Uterus (tissue), 4 donors: Measurements from ENCODE around the gene ASIC3. TPM values are rescaled to one million over a fixed set of nuclear protein-coding genes. Genes with fewer than 3 reads are reported as not detected.

Source experiments
- DNase-seq, 2 donors: peaks; one replicate each; pipeline ENCODE4 v3.0.0-alpha.2; 2019 to 2020
- H3K27ac ChIP-seq, 2 donors: fragments of 200-600 bp; sonication (generic); 1 replicate in 1 of 2; 2 replicates in 1 of 2; pipeline ENCODE4 v1.5.1; 2016 to 2018
- H3K27me3 ChIP-seq, 2 donors: fragments of 200-600 bp; sonication (generic); one replicate each; pipeline ENCODE4 v1.5.1; 2018 to 2019; ENCODE audit warnings: control low read depth in 1 of 2
- H3K36me3 ChIP-seq, 2 donors: fragments of 200-600 bp; sonication (generic); one replicate each; pipeline ENCODE4 v1.5.1; 2019; ENCODE audit warnings: control low read depth in 1 of 2
- H3K4me1 ChIP-seq, 2 donors: fragments of 200-600 bp; sonication (generic); one replicate each; pipeline ENCODE4 v1.5.1; 2018 to 2019; ENCODE audit warnings: control low read depth in 1 of 2
- H3K4me3 ChIP-seq, 2 donors: fragments of 200-600 bp; sonication (generic); 1 replicate in 1 of 2; 2 replicates in 1 of 2; pipeline ENCODE4 v1.5.1; 2018 to 2019; ENCODE audit warnings: mild to moderate bottlenecking in 1 of 2
- H3K9me3 ChIP-seq, 2 donors: fragments of 200-600 bp; sonication (generic); one replicate each; pipeline ENCODE4 v1.5.1; 2019; ENCODE audit warnings: control low read depth in 1 of 2
- CTCF ChIP-seq, 4 experiments: fragments of 200-600 bp in 2 of 4; fragments of 450-650 bp in 2 of 4; sonication (generic) in 2 of 4; IDR thresholded peaks; one replicate each; pipeline ENCODE4 v1.5.1; 2016 to 2019; ENCODE audit warnings: antibody characterized with exemption in 4 of 4, mild to moderate bottlenecking in 2 of 4, moderate library complexity in 1 of 4
- POLR2A ChIP-seq, 2 donors: fragments of 450-650 bp; IDR thresholded peaks; one replicate each; pipeline ENCODE4 v1.6.1; 2016; ENCODE audit warnings: antibody characterized with exemption in 2 of 2, mild to moderate bottlenecking in 1 of 2, moderate library complexity in 1 of 2
- intact Hi-C: fragments of 100-400 bp; cut with DNase I; formaldehyde crosslinking; loops from one replicate; pipeline ENCODE4 v1.15.1; 2023; ENCODE audit warnings: low total_unique reads
- total RNA-seq, 4 donors: library from RNA; depleted of rRNA in 3 of 4; stranded (reverse); fragments of >200 nt in 3 of 4; gene quantifications; one replicate each; pipeline versions ENCODE4 v1.1.0 to v1.2.4, GENCODE V29; 2014 to 2023
- donor health status: DM: yes; HTN: yes; CAD: no.

ASIC3 gene
- total RNA-seq, 4 donors from 2014 or later: 1.0 to 16.8 (median 1.3) TPM; not detected in 1

GRCh38 chr7:151008143-151008510, 40.2 kb upstream of the ASIC3 start:
- H3K9me3 ChIP-seq: no peaks in the 10 kb centered on the region
- peaks cover 0 to 6% of the 10 kb centered on the region in 2 donors for H3K4me1 ChIP-seq
- H3K27me3 ChIP-seq: no peaks in the 10 kb centered on the region
- no peak for TF ChIP-seq CTCF (IDR thresholded peaks at IDR 0.05)
- no peak for TF ChIP-seq POLR2A (IDR thresholded peaks at IDR 0.05)
- peak overlapping the region in 1 of 2 donors; percentile 11 for H3K4me3 ChIP-seq
- DNase-seq: no peak
- intact Hi-C loops: no loop called here
- H3K27ac ChIP-seq: no peak overlapping the region
- no peaks in the 10 kb centered on the region for H3K36me3 ChIP-seq

GRCh38 chr7:151008511-151009323, 39.6 kb upstream of the ASIC3 start:
- Histone ChIP-seq H3K36me3 (no peaks in the 10 kb centered on the region), H3K9me3 (no peaks in the 10 kb centered on the region), H3K4me1 (peaks cover 0 to 9% of the 10 kb centered on the region in 2 donors), H3K27ac (no peak overlapping the region), H3K4me3 (peak overlapping the region in 1 of 2 donors; percentile 11), H3K27me3 (peaks cover 0 to under 1% of the 10 kb centered on the region in 2 donors)
- intact Hi-C loops: no loop called here
- TF ChIP-seq CTCF (IDR thresholded peaks at IDR 0.05) (peak; percentile 64 to 74 (median 68)), POLR2A (IDR thresholded peaks at IDR 0.05) (no peak)
- DNase-seq: peak; percentile 54 to 76

DNA sequence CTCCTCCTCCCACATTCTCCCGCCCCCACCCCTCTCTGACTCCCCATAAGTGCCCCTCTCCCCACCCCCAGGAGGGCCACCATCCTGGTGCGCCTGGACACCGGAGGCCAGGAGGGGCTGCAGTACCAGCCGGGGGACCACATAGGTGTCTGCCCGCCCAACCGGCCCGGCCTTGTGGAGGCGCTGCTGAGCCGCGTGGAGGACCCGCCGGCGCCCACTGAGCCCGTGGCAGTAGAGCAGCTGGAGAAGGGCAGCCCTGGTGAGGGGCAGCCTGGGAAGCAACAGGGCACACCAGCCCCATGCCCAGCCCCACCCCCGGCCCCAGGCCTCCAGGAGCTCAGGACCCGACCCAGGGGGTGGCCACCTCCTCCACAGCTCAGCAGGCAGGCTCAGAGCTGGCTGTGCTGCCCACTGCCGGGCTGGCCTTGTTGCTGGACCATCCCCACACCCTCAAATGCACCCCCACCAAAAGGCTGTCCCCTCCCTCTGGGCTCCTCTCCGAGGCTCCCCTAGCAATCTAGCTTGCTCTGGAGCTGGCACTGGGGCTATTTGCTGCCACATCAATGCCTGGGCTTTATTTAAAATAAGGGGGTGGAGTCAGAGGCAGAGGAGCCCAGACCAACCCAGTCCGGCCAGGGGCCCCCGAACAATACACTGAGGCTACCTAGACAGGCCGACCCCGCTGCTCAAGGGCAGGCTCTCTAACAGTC, 38.8 kb upstream of the ASIC3 start:
- DNase-seq: no peak
- Histone ChIP-seq H3K4me3 (no peak overlapping the region), H3K9me3 (no peaks in the 10 kb centered on the region), H3K27me3 (peaks cover 0 to 5% of the 10 kb centered on the region in 2 donors), H3K36me3 (no peaks in the 10 kb centered on the region), H3K4me1 (peaks cover 0 to 9% of the 10 kb centered on the region in 2 donors), H3K27ac (no peak overlapping the region)
- intact Hi-C loops: no loop called here
- TF ChIP-seq CTCF (IDR thresholded peaks at IDR 0.05): no peak
- TF ChIP-seq POLR2A (IDR thresholded peaks at IDR 0.05): no peak

- no peak for DNase-seq
- peaks cover 0 to 9% of the 10 kb centered on the region in 2 donors for H3K4me1 ChIP-seq
- no peaks in the 10 kb centered on the region for H3K9me3 ChIP-seq
- no peak overlapping the region for H3K27ac ChIP-seq
- H3K36me3 ChIP-seq: no peaks in the 10 kb centered on the region
- H3K27me3 ChIP-seq: peaks cover 0 to 5% of the 10 kb centered on the region in 2 donors
- intact Hi-C loops: no loop called here
- no peak overlapping the region for H3K4me3 ChIP-seq
- no peak for TF ChIP-seq POLR2A (IDR thresholded peaks at IDR 0.05)
- no peak for TF ChIP-seq CTCF (IDR thresholded peaks at IDR 0.05)
Observed at GRCh38 chr7:151010037-151010306, 38.4 kb upstream of the ASIC3 start.
